HG03565 (cell line): ENCODE results near the gene MMP10.
"Not testable (repeated sequence)": the region's sequence is repeated elsewhere in the genome, so short reads cannot be mapped to it uniquely, and the experiment has no call there.

Experiments used
- ATAC-seq: cut with Tn5 transposase; IDR thresholded peaks from one replicate; pipeline ENCODE4 v1.9.1; 2021; ENCODE audit warnings: mild to moderate bottlenecking, moderate library complexity; ENCODE audit not compliant: unreplicated experiment

The MMP10 gene

GRCh38 chr11:102784380-102784779, 4.0 kb upstream of the MMP10 start:
- no peak for ATAC-seq

- ATAC-seq, result no peak
These were observed 3.3 kb upstream of the MMP10 start for GRCh38 chr11:102783720-102784119.

- no peak for ATAC-seq
These were observed 2.6 kb upstream of the MMP10 start for GRCh38 chr11:102783016-102783415.

- no peak for ATAC-seq
These were observed 1.2 kb upstream of the MMP10 start for GRCh38 chr11:102781676-102782075.

- ATAC-seq, result no peak
These were observed 4.0 kb downstream of the MMP10 start for GRCh38 chr11:102776454-102776853.

- no peak for ATAC-seq
These were observed 7.0 kb downstream of the MMP10 start for GRCh38 chr11:102773386-102773785.

GRCh38 chr11:102771351-102771750, 9.1 kb downstream of the MMP10 start:
- no peak for ATAC-seq

- no peak for ATAC-seq
These were observed 10.2 kb downstream of the MMP10 start for GRCh38 chr11:102770191-102770590.

- no peak for ATAC-seq
These were observed 12.6 kb downstream of the MMP10 start for GRCh38 chr11:102767800-102768199.

GRCh38 chr11:102763440-102763839, 17.0 kb downstream of the MMP10 start:
- ATAC-seq, result no peak

GRCh38 chr11:102762361-102762767, 18.1 kb downstream of the MMP10 start:
- no peak for ATAC-seq

- no peak for ATAC-seq
These were observed 18.7 kb downstream of the MMP10 start for GRCh38 chr11:102761646-102762238.

GRCh38 chr11:102760344-102761035, 19.9 kb downstream of the MMP10 start:
- no peak for ATAC-seq

GRCh38 chr11:102757823-102758549, 22.4 kb downstream of the MMP10 start:
- no peak for ATAC-seq

GRCh38 chr11:102753267-102753666, 27.2 kb downstream of the MMP10 start:
- ATAC-seq, result no peak

- no peak for ATAC-seq
These were observed 28.8 kb downstream of the MMP10 start for GRCh38 chr11:102751673-102752072.

- no peak for ATAC-seq
These were observed 31.2 kb downstream of the MMP10 start for GRCh38 chr11:102749101-102749722.

- ATAC-seq, result not testable (repeated sequence)
These were observed 33.5 kb downstream of the MMP10 start for GRCh38 chr11:102746746-102747578.

GRCh38 chr11:102734650-102735049, 45.8 kb downstream of the MMP10 start:
- ATAC-seq, result no peak

- ATAC-seq, result peak; percentile 90
These were observed 47.1 kb downstream of the MMP10 start for GRCh38 chr11:102733232-102733875.
